HUES64 (cell line): ENCODE measurements around the gene SULT4A1.

Experiments
- H3K27ac ChIP-seq: 2 replicates; pipeline ENCODE4 v1.7.0; 2013; ENCODE audit warnings: low read depth, low read length, inconsistent platforms
- H3K27me3 ChIP-seq: 2 replicates; pipeline ENCODE4 v1.6.1; 2013; ENCODE audit warnings: mild to moderate bottlenecking, low read length; ENCODE audit not compliant: insufficient read depth
- H3K36me3 ChIP-seq: 2 replicates; pipeline ENCODE4 v1.6.1; 2013; ENCODE audit warnings: mild to moderate bottlenecking, low read length; ENCODE audit not compliant: insufficient read depth
- H3K4me1 ChIP-seq: 2 replicates; pipeline ENCODE4 v1.6.1; 2013; ENCODE audit warnings: mild to moderate bottlenecking, low read length, moderate library complexity; ENCODE audit not compliant: insufficient read depth
- H3K4me3 ChIP-seq: 2 replicates; pipeline ENCODE4 v1.5.1; 2013; ENCODE audit warnings: mild to moderate bottlenecking, low read length, moderate library complexity
- H3K9ac ChIP-seq: 2 replicates; pipeline ENCODE4 v1.6.1; 2013; ENCODE audit warnings: mild to moderate bottlenecking, low read depth, low read length
- H3K9me3 ChIP-seq: 2 replicates; pipeline ENCODE4 v1.6.1; 2013; ENCODE audit warnings: low read depth, low read length; ENCODE audit not compliant: insufficient read depth
- WGBS: fragments of 150-250, 120-280 bp; methylation state at CpG from one replicate; pipeline ENCODE4 v1.1.7; 2013; ENCODE audit warnings: missing lambda C conversion rate; 5-methylcytosine and 5-hydroxymethylcytosine counted together

Gene SULT4A1

DNA sequence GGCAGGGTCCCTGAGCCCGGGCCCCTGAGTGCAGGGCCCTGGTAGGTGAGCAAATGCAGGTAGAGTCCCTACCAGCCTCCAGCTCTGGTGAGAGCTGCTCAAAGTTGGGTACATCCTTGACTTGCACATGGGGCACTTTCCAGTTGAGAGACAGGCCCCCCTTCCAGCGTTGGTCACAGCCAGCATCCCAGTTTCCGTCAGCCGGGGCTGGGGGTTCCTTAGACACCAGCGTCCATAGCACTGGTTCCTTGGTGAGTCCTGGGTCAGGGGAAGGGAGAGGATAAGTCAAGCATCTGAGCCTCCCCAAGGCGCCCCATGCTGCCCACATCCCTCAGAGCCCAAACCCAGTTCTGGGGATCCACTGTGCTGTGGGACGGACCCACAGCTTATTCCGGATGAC is 23.9 kb upstream of the SULT4A1 start:
- Histone ChIP-seq H3K4me3 (no peak overlapping the region), H3K27me3 (peaks cover 16% of the 10 kb centered on the region), H3K4me1 (no peaks in the 10 kb centered on the region), H3K9me3 (no peaks in the 10 kb centered on the region), H3K9ac (no peak overlapping the region), H3K27ac (no peak overlapping the region), H3K36me3 (no peaks in the 10 kb centered on the region)
- WGBS, result 76% methylated on average over 8 of the region's 8 CpGs

DNA sequence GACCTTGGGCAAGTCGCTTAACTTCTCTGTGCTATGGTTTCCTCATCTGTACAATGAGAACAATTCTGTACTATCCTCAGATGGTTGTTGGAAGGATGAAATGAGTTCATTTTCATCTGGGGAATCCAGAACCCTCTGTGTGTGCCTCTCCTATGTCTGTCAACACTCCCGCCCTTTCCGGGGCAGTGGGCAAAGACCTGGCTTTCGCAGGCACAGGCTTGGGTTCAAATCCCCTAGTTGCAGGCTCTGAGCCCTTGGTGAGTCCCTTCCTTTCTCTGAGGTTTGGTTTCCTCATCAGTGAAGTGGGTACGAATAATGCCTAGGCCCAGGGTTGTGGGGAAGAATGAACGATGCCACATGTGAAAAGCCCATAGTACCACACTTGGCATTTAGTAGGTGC is 23.5 kb upstream of the SULT4A1 start:
- Histone ChIP-seq H3K4me1 (no peaks in the 10 kb centered on the region), H3K4me3 (no peak overlapping the region), H3K36me3 (no peaks in the 10 kb centered on the region), H3K27me3 (peaks cover 12% of the 10 kb centered on the region), H3K9me3 (no peaks in the 10 kb centered on the region), H3K27ac (no peak overlapping the region), H3K9ac (no peak overlapping the region)
- WGBS, result 93% methylated on average over 6 of the region's 6 CpGs

DNA sequence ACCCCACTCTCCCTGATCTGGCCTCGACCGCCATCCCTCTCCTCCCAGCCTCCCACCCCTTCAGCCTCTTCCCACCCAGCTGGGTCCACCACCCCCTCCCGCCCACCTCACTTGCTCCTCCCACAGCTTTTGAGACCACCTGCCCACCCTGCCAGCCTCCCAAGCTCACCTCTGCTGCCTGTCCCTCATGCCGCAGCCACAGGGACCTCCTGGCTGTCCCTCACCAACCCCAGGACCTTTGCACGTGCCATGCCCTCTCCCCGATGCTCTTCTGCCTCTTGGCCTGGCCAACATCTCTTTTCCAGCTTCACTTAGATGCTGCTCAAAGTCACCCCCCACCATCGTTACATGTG is 23.0 kb upstream of the SULT4A1 start:
- Histone ChIP-seq H3K9ac (no peak overlapping the region), H3K27me3 (peaks cover 7% of the 10 kb centered on the region; the same call in 1 of the 2 replicates), H3K36me3 (no peaks in the 10 kb centered on the region), H3K4me3 (no peak overlapping the region), H3K27ac (no peak overlapping the region), H3K9me3 (no peaks in the 10 kb centered on the region), H3K4me1 (no peaks in the 10 kb centered on the region)
- 76% methylated on average over 7 of the region's 7 CpGs for WGBS

DNA sequence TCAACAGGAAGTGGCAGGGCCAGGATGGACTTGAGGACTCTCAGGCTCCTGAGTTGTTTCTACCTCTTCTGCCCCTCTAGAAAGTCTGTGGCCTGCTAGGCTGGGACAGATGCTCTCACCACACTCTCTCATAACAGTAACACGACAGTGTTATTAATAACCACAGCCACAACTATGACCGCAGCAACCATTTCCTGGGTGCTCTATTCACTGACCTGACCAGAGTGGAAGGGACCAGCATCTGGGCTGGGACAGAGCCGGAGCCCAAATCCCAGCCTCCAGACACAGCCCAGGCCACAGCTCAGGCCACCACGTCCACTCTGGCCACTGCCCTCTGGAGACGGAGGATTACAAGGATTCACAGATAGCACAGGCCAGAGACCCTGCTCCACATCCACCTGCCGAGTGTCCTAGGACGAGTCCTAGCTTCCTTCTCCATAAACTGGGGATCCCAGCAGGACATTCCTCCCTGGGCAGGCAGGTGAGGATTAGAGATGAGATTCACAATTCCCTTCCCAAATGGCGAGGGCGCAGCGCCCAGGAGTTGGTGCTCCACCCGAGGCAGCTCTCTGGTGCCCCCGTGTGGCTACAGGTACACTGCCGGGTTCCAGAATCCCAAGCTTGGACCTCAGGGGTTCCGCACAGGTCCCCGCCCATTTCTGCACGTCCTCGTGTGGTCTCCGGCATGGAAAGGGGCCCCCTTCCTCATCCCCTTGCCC is 22.4 kb upstream of the SULT4A1 start:
- Histone ChIP-seq H3K9me3 (no peaks in the 10 kb centered on the region), H3K27ac (no peak overlapping the region), H3K27me3 (peaks cover 2% of the 10 kb centered on the region; the same call in 1 of the 2 replicates), H3K4me1 (no peaks in the 10 kb centered on the region), H3K36me3 (no peaks in the 10 kb centered on the region), H3K4me3 (no peak overlapping the region), H3K9ac (no peak overlapping the region)
- WGBS, result 45% methylated on average over 18 of the region's 18 CpGs

DNA sequence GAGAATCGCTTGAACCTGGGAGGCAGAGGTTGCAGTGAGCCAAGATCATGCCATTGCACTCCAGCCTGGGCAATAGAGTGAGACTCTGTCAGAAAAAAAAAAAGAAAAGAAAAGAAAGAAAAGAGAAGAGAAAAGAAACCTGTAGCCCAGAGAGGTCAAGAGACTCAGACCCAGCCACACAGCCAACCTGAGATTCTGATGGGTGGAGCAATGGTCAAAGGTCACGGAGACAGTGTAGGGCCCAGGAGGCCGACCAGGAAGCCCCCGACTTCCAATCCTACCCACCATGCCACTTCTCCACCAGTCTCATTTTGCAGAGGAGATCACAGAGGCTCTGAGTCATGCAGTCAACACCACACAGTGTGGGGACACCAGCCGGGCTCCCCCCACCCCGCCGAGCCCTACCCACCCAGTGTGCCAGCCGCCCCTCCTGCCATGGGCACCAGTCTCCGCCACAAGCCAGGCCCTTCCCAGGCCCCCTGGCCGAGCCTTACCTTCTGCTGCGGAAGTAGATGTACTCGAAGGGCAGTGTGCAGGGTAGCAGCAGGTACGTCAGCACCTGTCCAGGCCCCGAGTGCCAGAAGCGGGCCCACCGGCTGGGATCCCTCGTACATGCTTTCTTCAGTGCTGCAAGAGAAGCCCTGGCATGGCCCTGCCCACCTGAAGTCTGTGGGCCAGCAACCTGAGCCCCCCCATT is 21.6 kb upstream of the SULT4A1 start:
- H3K36me3 ChIP-seq, result no peaks in the 10 kb centered on the region
- H3K4me1 ChIP-seq, result no peaks in the 10 kb centered on the region
- H3K27ac ChIP-seq, result no peak overlapping the region
- WGBS, result 93% methylated on average over 17 of the region's 17 CpGs
- H3K27me3 ChIP-seq, result no peaks in the 10 kb centered on the region
- H3K9me3 ChIP-seq, result no peaks in the 10 kb centered on the region
- no peak overlapping the region for H3K9ac ChIP-seq
- no peak overlapping the region for H3K4me3 ChIP-seq

DNA sequence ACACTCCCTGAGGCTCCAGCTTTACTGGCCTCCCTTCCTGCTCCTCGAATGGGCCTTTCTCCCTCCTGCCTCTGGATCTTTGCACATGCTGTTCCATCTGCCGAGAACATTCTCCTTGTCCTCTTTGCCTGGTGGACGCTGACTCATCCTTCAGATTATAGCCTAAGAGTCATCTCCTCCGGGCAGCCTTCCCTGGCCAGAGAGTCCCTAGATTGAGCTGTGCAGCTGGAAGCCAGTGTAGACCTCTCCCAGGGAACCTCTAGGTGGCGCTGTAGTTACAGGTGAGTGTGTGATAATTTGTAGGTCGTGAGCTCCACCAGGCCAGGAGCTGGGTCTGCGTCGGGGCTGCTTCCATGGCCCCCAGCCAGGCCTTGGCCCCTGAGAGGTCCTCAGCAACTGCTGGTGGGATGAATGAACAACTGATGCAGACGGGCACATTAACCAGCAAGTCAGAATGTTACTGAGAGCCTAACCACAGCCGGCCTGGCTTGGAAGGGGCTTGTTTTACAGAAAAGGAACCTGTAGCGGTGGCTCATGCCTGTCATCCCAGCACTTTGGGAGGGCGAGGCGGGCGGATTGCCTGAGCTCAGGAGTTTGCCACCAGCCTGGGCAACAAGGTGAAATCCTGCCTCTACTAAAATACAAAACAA is 20.8 kb upstream of the SULT4A1 start:
- H3K4me1 ChIP-seq, result no peaks in the 10 kb centered on the region
- no peaks in the 10 kb centered on the region for H3K9me3 ChIP-seq
- no peaks in the 10 kb centered on the region for H3K36me3 ChIP-seq
- H3K4me3 ChIP-seq, result no peak overlapping the region
- H3K27me3 ChIP-seq, result no peaks in the 10 kb centered on the region
- no peak overlapping the region for H3K27ac ChIP-seq
- WGBS, result 54% methylated on average over 14 of the region's 14 CpGs
- no peak overlapping the region for H3K9ac ChIP-seq

DNA sequence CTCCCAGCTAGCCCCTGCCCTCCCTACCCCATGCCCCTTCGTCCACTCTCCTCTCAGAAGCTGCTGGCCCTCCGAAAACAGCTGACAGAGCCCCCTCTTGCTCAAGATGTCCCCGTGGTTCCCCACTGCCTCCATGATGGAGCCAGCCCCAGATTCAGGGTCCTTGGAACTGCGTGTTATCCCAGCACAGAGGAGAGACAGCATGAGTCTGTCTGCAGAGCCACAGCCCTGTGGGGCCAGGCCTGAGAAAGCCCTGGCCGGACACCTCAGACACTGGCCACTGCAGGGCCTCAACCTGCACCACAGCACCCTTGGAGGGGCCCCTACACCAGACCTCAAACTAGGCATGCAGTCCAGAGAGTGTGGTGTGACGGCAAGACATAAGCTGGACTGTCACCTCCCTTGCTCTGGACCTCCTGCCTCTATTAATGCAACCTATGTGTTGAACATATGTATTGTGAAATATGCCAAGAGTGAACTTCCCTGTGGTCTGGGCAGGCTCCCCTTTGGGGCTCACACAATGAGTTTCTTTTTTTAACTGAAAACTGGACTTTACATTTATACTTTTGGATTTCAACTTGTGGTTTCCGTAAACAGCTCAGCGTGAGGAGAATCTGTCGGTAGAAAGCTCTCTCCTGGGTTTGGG is 19.9 kb upstream of the SULT4A1 start:
- Histone ChIP-seq H3K27me3 (no peaks in the 10 kb centered on the region), H3K9me3 (no peaks in the 10 kb centered on the region), H3K27ac (no peak overlapping the region), H3K9ac (no peak overlapping the region), H3K4me3 (no peak overlapping the region), H3K4me1 (no peaks in the 10 kb centered on the region), H3K36me3 (no peaks in the 10 kb centered on the region)
- WGBS, result 93% methylated on average over 9 of the region's 9 CpGs

DNA sequence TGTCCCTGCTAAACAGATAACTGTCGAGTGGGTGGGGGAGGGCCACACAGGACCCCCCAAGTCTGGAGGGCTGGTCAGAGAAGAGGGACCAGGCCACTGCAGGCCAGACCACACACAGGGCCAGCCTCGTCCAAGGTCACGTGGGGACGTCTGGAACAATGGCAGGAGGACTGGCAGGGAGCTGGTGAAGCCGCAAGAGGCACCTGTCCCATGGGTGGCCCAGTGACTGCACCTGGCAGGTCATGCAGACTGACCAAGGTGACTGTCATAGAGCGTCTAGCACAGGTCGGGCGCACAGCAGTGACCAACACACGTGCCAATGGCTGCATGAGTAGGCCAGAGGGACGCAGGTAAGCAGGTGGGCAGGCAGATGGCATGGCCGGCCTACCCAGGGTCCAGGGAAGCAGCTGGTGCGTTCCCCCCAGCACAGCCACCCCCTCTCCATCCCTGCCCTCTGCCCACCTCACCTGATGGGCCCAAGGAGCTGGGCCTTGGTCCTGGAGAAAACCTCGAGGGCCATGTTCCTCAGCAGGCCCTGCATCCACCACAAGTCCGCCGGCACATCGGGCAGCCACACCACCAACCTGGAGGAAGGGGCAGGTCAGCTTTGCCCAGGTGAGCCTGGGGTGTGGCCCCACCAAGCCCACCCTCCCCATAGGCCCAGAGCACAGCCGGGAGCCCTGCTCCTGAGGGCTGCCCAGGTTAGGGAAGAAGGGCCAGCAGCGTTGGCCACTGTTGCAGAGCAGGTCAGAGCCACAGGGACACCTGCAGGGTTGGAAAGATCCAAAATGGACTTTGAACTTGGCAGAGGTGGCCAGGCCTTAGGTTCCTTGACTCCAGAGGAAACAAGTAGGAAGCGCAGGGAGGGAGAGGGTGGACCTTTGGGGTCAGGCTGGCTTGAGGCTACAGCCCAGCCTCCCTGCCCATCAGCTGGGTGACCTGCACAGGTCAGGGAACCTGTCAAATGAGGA is 19.1 kb upstream of the SULT4A1 start:
- Histone ChIP-seq H3K4me1 (no peaks in the 10 kb centered on the region), H3K9ac (no peak overlapping the region), H3K9me3 (no peaks in the 10 kb centered on the region), H3K36me3 (no peaks in the 10 kb centered on the region), H3K4me3 (no peak overlapping the region), H3K27ac (no peak overlapping the region), H3K27me3 (no peaks in the 10 kb centered on the region)
- WGBS, result 92% methylated on average over 19 of the region's 19 CpGs

DNA sequence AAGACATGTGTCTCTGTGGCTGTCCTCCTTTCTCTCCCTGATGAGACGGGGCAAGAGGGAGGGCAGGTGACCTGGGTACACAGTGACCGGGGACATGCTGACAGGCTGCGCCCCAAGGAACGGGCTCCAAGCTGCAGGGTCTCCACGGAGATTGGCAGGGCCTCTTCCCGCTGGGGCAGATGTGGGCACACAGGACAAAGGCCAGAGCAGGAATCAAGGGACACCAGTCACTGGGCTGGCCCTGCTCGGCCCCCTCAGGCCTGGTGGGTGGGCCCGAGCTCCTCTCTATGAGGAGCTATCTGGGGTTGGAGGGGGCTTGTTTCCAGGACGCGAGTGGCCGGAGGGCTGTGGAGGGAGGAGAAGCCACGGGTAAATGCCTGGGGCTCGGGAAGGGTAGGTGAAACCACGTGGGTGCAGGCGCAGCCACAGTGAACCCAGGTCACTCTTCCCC is 18.3 kb upstream of the SULT4A1 start:
- Histone ChIP-seq H3K27me3 (no peaks in the 10 kb centered on the region), H3K36me3 (no peaks in the 10 kb centered on the region), H3K4me3 (no peak overlapping the region), H3K27ac (no peak overlapping the region), H3K4me1 (no peaks in the 10 kb centered on the region), H3K9ac (no peak overlapping the region), H3K9me3 (no peaks in the 10 kb centered on the region)
- 93% methylated on average over 15 of the region's 15 CpGs for WGBS

DNA sequence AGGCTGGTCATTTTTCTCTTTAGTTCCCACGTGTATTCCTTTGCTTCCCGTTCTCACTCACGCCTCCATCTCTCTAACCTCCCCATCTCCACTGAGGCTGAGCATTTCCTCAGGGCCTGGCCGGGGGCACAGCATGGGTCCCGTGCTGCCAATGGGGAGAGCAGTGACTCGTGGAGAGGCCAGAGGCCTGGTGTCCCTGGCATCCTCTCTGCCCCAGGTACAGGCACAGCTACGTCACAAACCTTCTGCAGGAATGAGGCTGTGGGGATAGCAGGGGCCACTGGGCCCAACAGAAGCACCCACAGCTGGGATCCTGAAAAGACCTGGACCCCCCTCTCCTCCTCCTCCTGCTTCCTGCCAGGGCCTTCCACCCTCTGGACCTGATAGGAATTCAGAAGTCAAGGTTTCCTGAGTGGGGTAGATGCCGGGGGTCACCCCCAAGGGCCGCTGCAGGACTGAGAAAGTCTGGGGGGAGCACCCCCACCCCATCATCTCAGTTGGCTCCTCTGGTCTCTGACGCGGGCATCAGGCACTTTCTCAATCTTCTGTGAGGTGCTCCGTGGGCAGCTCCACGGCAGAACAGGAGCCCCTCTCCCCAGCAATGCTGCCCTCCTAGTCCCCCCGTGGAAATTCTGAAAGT is 17.7 kb upstream of the SULT4A1 start:
- Histone ChIP-seq H3K27me3 (no peaks in the 10 kb centered on the region), H3K4me1 (no peaks in the 10 kb centered on the region), H3K4me3 (no peak overlapping the region), H3K27ac (no peak overlapping the region), H3K9ac (no peak overlapping the region), H3K9me3 (no peaks in the 10 kb centered on the region), H3K36me3 (no peaks in the 10 kb centered on the region)
- 95% methylated on average over 13 of the region's 14 CpGs for WGBS
